Trophoblast cell (in vitro differentiated cells and primary cell): ENCODE results near the gene CD96.
A peak's percentile ranks its signal among the peaks of the same experiment; 100 is the strongest.
"Not testable (repeated sequence)": the region's sequence is repeated elsewhere in the genome, so short reads cannot be mapped to it uniquely, and the experiment has no call there.

Experiments
- DNase-seq, 2 donors: peaks; one replicate each; pipeline ENCODE4 v3.0.0-alpha.2; 2016
- H2AFZ ChIP-seq: 2 replicates; pipeline ENCODE4 v1.6.1; 2013; ENCODE audit warnings: low read length, moderate library complexity, mild to moderate bottlenecking; ENCODE audit not compliant: insufficient read depth, poor library complexity
- H2AK5ac ChIP-seq: 2 replicates; pipeline ENCODE4 v1.6.1; 2013; ENCODE audit warnings: mild to moderate bottlenecking, low read length
- H2BK120ac ChIP-seq: 2 replicates; pipeline ENCODE4 v1.6.1; 2013; ENCODE audit warnings: low read length, mild to moderate bottlenecking, moderate library complexity; ENCODE audit not compliant: insufficient read depth, poor library complexity
- H2BK12ac ChIP-seq: 2 replicates; pipeline ENCODE4 v1.6.1; 2013; ENCODE audit warnings: mild to moderate bottlenecking, low read length, moderate library complexity
- H2BK5ac ChIP-seq: 2 replicates; pipeline ENCODE4 v1.6.1; 2013; ENCODE audit warnings: low read length, low read depth, moderate library complexity, mild to moderate bottlenecking; ENCODE audit not compliant: poor library complexity
- H3K14ac ChIP-seq: 2 replicates; pipeline ENCODE4 v1.6.1; 2013; ENCODE audit warnings: mild to moderate bottlenecking, low read length
- H3K18ac ChIP-seq: 2 replicates; pipeline ENCODE4 v1.6.1; 2013; ENCODE audit warnings: mild to moderate bottlenecking, low read length
- H3K23ac ChIP-seq: 2 replicates; pipeline ENCODE4 v1.6.1; 2013; ENCODE audit warnings: low read length
- H3K27ac ChIP-seq: 2 replicates; pipeline ENCODE4 v1.5.1; 2013; ENCODE audit warnings: low read depth, mild to moderate bottlenecking, inconsistent platforms, low read length, moderate library complexity
- H3K27me3 ChIP-seq: 2 replicates; pipeline ENCODE4 v1.6.1; 2013; ENCODE audit warnings: inconsistent platforms, mild to moderate bottlenecking, low read length, moderate library complexity; ENCODE audit not compliant: insufficient read depth
- H3K36me3 ChIP-seq, 2 experiments: 1 replicate in 1 of 2; 2 replicates in 1 of 2; pipeline ENCODE4 v1.6.1; 2013; ENCODE audit warnings: low read length in 2 of 2, mild to moderate bottlenecking in 2 of 2, moderate library complexity in 1 of 2; ENCODE audit not compliant: insufficient read depth in 2 of 2, control insufficient read depth in 1 of 2
- H3K4ac ChIP-seq: 2 replicates; pipeline ENCODE4 v1.6.1; 2013; ENCODE audit warnings: low read depth, mild to moderate bottlenecking, low read length, moderate library complexity
- H3K4me1 ChIP-seq, 2 experiments: 1 replicate in 1 of 2; 2 replicates in 1 of 2; pipeline ENCODE4 v1.6.1; 2013; ENCODE audit warnings: low read length in 2 of 2, mild to moderate bottlenecking in 2 of 2, moderate library complexity in 1 of 2; ENCODE audit not compliant: insufficient read depth in 2 of 2, control insufficient read depth in 1 of 2
- H3K4me2 ChIP-seq: 2 replicates; pipeline ENCODE4 v1.6.1; 2013; ENCODE audit warnings: inconsistent platforms, mild to moderate bottlenecking, low read length, moderate library complexity
- H3K4me3 ChIP-seq: 2 replicates; pipeline ENCODE4 v1.5.1; 2013; ENCODE audit warnings: mild to moderate bottlenecking, low read depth, low read length, inconsistent platforms
- H3K79me1 ChIP-seq: one replicate; pipeline ENCODE4 v1.6.1; 2013; ENCODE audit warnings: low read length
- H3K79me2 ChIP-seq: 2 replicates; pipeline ENCODE4 v1.6.1; 2013; ENCODE audit warnings: low read length, mild to moderate bottlenecking; ENCODE audit not compliant: control insufficient read depth, insufficient read depth, poor library complexity
- H3K9ac ChIP-seq: 2 replicates; pipeline ENCODE4 v1.6.1; 2013; ENCODE audit warnings: mild to moderate bottlenecking, low read length
- H3K9me3 ChIP-seq: 2 replicates; pipeline ENCODE4 v1.6.1; 2013; ENCODE audit warnings: low read depth, mild to moderate bottlenecking, control low read depth, inconsistent platforms, low read length; ENCODE audit not compliant: insufficient read depth
- H4K12ac ChIP-seq: 2 replicates; pipeline ENCODE4 v1.6.1; 2013; ENCODE audit warnings: low read depth, mild to moderate bottlenecking, low read length, moderate library complexity
- H4K8ac ChIP-seq: 2 replicates; pipeline ENCODE4 v1.6.1; 2013; ENCODE audit warnings: low read depth, mild to moderate bottlenecking, low read length, moderate library complexity
- H4K91ac ChIP-seq: one replicate; pipeline ENCODE4 v1.6.1; 2013; ENCODE audit warnings: low read depth, mild to moderate bottlenecking, low read length, moderate library complexity
- WGBS: extraction: QIAGEN DNeasy Blood & Tissue Kit; methylation state at CpG from one replicate; pipeline ENCODE4 v1.1.7; 2013; ENCODE audit warnings: missing lambda C conversion rate; ENCODE audit not compliant: insufficient read length, insufficient coverage; ENCODE audit errors: extremely low coverage; 5-methylcytosine and 5-hydroxymethylcytosine counted together

Gene CD96

GRCh38 chr3:111521891-111522290 is 20.1 kb upstream of the CD96 start:
- no peak overlapping the region for H3K27ac ChIP-seq
- no peak overlapping the region for H3K9ac ChIP-seq
- no peak overlapping the region for H4K12ac ChIP-seq
- no peak overlapping the region for H3K4me2 ChIP-seq
- no peak overlapping the region for H3K23ac ChIP-seq
- H3K79me2 ChIP-seq, result no peaks in the 10 kb centered on the region
- H2BK5ac ChIP-seq, result no peak overlapping the region
- H2BK12ac ChIP-seq, result peak overlapping the region; percentile 49
- H2AFZ ChIP-seq, result no peak overlapping the region
- WGBS, result no CpG with 5 or more reads among the region's 3 CpGs
- peaks cover 5% of the 10 kb centered on the region for H3K79me1 ChIP-seq
- H3K9me3 ChIP-seq, result peaks cover 2% of the 10 kb centered on the region
- DNase-seq, result no peak
- no peak overlapping the region for H3K14ac ChIP-seq
- no peak overlapping the region for H2AK5ac ChIP-seq
- no peaks in the 10 kb centered on the region for H3K36me3 ChIP-seq
- H3K18ac ChIP-seq, result no peak overlapping the region
- H3K4ac ChIP-seq, result no peak overlapping the region
- peak overlapping the region; percentile 28 for H4K8ac ChIP-seq
- no peaks in the 10 kb centered on the region for H3K27me3 ChIP-seq
- H4K91ac ChIP-seq, result peak overlapping the region; percentile 24
- peak overlapping the region; percentile 43 for H2BK120ac ChIP-seq
- peaks cover 2 to 4% of the 10 kb centered on the region in 2 experiments for H3K4me1 ChIP-seq
- H3K4me3 ChIP-seq, result no peak overlapping the region

GRCh38 chr3:111524486-111524885 is 17.5 kb upstream of the CD96 start:
- no CpG with 5 or more reads among the region's 1 CpG for WGBS
- H3K36me3 ChIP-seq, H4K12ac ChIP-seq, H2AK5ac ChIP-seq, H3K9ac ChIP-seq, H3K23ac ChIP-seq, H3K4ac ChIP-seq, H3K79me2 ChIP-seq, H4K8ac ChIP-seq, H3K14ac ChIP-seq, H3K4me1 ChIP-seq, H3K27me3 ChIP-seq, H3K4me2 ChIP-seq, H4K91ac ChIP-seq, H3K18ac ChIP-seq, H3K79me1 ChIP-seq, H3K9me3 ChIP-seq, H3K27ac ChIP-seq, H2BK5ac ChIP-seq, H2BK120ac ChIP-seq, H2AFZ ChIP-seq, H2BK12ac ChIP-seq, H3K4me3 ChIP-seq: not testable (repeated sequence)
- DNase-seq, result peak; percentile 36 to 71

- no peak for DNase-seq
- no peaks in the 10 kb centered on the region for H3K79me2 ChIP-seq
- no peak overlapping the region for H2BK120ac ChIP-seq
- no peak overlapping the region for H3K18ac ChIP-seq
- H3K4me3 ChIP-seq, result no peak overlapping the region
- no peaks in the 10 kb centered on the region for H3K27me3 ChIP-seq
- no peak overlapping the region for H2AK5ac ChIP-seq
- no peak overlapping the region for H3K23ac ChIP-seq
- no peak overlapping the region for H4K8ac ChIP-seq
- peaks cover 2% of the 10 kb centered on the region for H3K79me1 ChIP-seq
- H3K9ac ChIP-seq, result no peak overlapping the region
- H3K14ac ChIP-seq, result no peak overlapping the region
- no peak overlapping the region for H2BK12ac ChIP-seq
- H3K9me3 ChIP-seq, result no peaks in the 10 kb centered on the region
- H3K4me1 ChIP-seq, result no peaks in the 10 kb centered on the region
- H4K12ac ChIP-seq, result no peak overlapping the region
- no peak overlapping the region for H4K91ac ChIP-seq
- no peak overlapping the region for H3K4ac ChIP-seq
- no peaks in the 10 kb centered on the region for H3K36me3 ChIP-seq
- peak overlapping the region; percentile 39 for H3K27ac ChIP-seq
- no CpG with 5 or more reads among the region's 4 CpGs for WGBS
- no peak overlapping the region for H2AFZ ChIP-seq
- no peak overlapping the region for H3K4me2 ChIP-seq
- no peak overlapping the region for H2BK5ac ChIP-seq
Measured at GRCh38 chr3:111531446-111531845, 10.6 kb upstream of the CD96 start.

- Histone ChIP-seq H3K36me3 (no peaks in the 10 kb centered on the region), H3K79me1 (peaks cover 7% of the 10 kb centered on the region), H2BK12ac (peak overlapping the region; percentile 20), H4K91ac (no peak overlapping the region), H4K8ac (no peak overlapping the region), H3K18ac (no peak overlapping the region), H3K4me1 (peaks cover 0 to 3% of the 10 kb centered on the region in 2 experiments), H2AK5ac (no peak overlapping the region), H3K9ac (no peak overlapping the region), H3K27me3 (no peaks in the 10 kb centered on the region), H3K4me2 (no peak overlapping the region), H4K12ac (no peak overlapping the region), H3K27ac (peak overlapping the region; percentile 16), H3K4ac (no peak overlapping the region), H3K79me2 (no peaks in the 10 kb centered on the region), H2BK120ac (peak overlapping the region; percentile 41), H3K4me3 (no peak overlapping the region), H3K9me3 (no peaks in the 10 kb centered on the region), H3K23ac (no peak overlapping the region), H2BK5ac (no peak overlapping the region), H2AFZ (no peak overlapping the region), H3K14ac (no peak overlapping the region)
- DNase-seq, result peak in 1 of 2 donors; percentile 6
- no CpG with 5 or more reads among the region's 4 CpGs for WGBS
Measured at GRCh38 chr3:111534701-111535100, 7.3 kb upstream of the CD96 start.
